Upper lobe of left lung (tissue), 6 donors: Measurements from ENCODE around the gene LRRC46. TPM values are rescaled to one million over a fixed set of nuclear protein-coding genes. Genes with fewer than 3 reads are reported as not detected.

ENCODE experiments used
- ATAC-seq, 2 donors: fragments of 200-7000 bp; cut with Tn5 transposase; one replicate each; pipeline ENCODE4 v1.9.1; 2022; ENCODE audit warnings: mild to moderate bottlenecking in 2 of 2, moderate library complexity in 2 of 2; ENCODE audit not compliant: low FRiP score in 2 of 2
- DNase-seq, 2 donors: peaks; one replicate each; pipeline ENCODE4 v3.0.0-alpha.2; 2019 to 2020
- H3K27ac ChIP-seq, 4 donors: fragments of 200-600 bp; sonication (generic); one replicate each; pipeline ENCODE4 v1.5.1; 2016 to 2019
- H3K27me3 ChIP-seq, 4 donors: fragments of 200-600 bp; sonication (generic); one replicate each; pipeline ENCODE4 v1.5.1; 2017 to 2019
- H3K36me3 ChIP-seq, 4 donors: fragments of 200-600 bp; sonication (generic); one replicate each; pipeline ENCODE4 v1.5.1; 2016 to 2019
- H3K4me1 ChIP-seq, 4 donors: fragments of 200-600 bp; sonication (generic); one replicate each; pipeline ENCODE4 v1.5.1; 2018 to 2019
- H3K4me3 ChIP-seq, 4 donors: fragments of 200-600 bp; sonication (generic); one replicate each; pipeline ENCODE4 v1.5.1; 2017 to 2019; ENCODE audit warnings: mild to moderate bottlenecking in 2 of 4, moderate library complexity in 1 of 4
- H3K9me3 ChIP-seq, 4 donors: fragments of 200-600 bp; sonication (generic); one replicate each; pipeline ENCODE4 v1.5.1; 2018 to 2019
- CTCF ChIP-seq, 6 experiments: fragments of 450-650 bp in 4 of 6; fragments of 200-600 bp in 2 of 6; sonication (generic) in 2 of 6; IDR thresholded peaks; one replicate each; pipeline ENCODE4 v1.5.1; 2016 to 2019; ENCODE audit warnings: antibody characterized with exemption in 6 of 6
- EP300 ChIP-seq, 4 donors: sonication (generic); formaldehyde crosslinking; IDR thresholded peaks; one replicate each; pipeline ENCODE4 v1.5.1; 2017; ENCODE audit warnings: antibody characterized with exemption in 4 of 4, control low read depth in 2 of 4
- POLR2A ChIP-seq, 4 donors: fragments of 450-650 bp; IDR thresholded peaks; one replicate each; pipeline ENCODE4 v1.5.1; 2016 to 2017; ENCODE audit warnings: antibody characterized with exemption in 4 of 4, mild to moderate bottlenecking in 2 of 4
- POLR2AphosphoS5 ChIP-seq, 2 donors: sonication (generic); formaldehyde crosslinking; IDR thresholded peaks; one replicate each; pipeline ENCODE4 v1.5.1; 2017; ENCODE audit warnings: antibody characterized with exemption in 2 of 2
- WGBS, 2 donors: methylation state at CpG; one replicate each; pipeline ENCODE4 v1.1.5; 2017 to 2018; 5-methylcytosine and 5-hydroxymethylcytosine counted together
- total RNA-seq, 6 donors: library from RNA; depleted of rRNA in 4 of 6; stranded (reverse); fragments of >200 nt in 4 of 6; gene quantifications; one replicate each; pipeline versions ENCODE4 v1.1.0 to v1.2.1, GENCODE V29; 2016 to 2021
- donor health status: DM: no; HTN: no; CAD: no; lungs with moderate emphysema.
- donor health status: DM: no; HTN: yes; CAD: no; lungs with severe emphysema.

Gene LRRC46
- total RNA-seq, 6 donors from 2014 or later, result 0.49 to 23.5 (median 9.1) TPM

GRCh38 chr17:47870056-47870455 lies 38.6 kb downstream of the LRRC46 start:
- TF ChIP-seq POLR2AphosphoS5 (IDR thresholded peaks at IDR 0.05) (no peak), EP300 (IDR thresholded peaks at IDR 0.05) (no peak), CTCF (IDR thresholded peaks at IDR 0.05) (no peak)
- H3K4me1 ChIP-seq, result peaks cover 0 to 9% (median 0%) of the 10 kb centered on the region in 4 donors
- no peak overlapping the region for H3K27ac ChIP-seq
- peaks cover 0 to 7% (median 0%) of the 10 kb centered on the region in 4 donors for H3K27me3 ChIP-seq
- no peaks in the 10 kb centered on the region for H3K36me3 ChIP-seq
- ATAC-seq (no peak), DNase-seq (no peak)
- 13 to 65% methylated on average over 1 of the region's 1 CpG for WGBS, 2 donors
- no peaks in the 10 kb centered on the region for H3K9me3 ChIP-seq
- no peak overlapping the region for H3K4me3 ChIP-seq

- Histone ChIP-seq H3K4me1 (peaks cover 0 to 6% (median 0%) of the 10 kb centered on the region in 4 donors), H3K4me3 (no peak overlapping the region), H3K27ac (no peak overlapping the region), H3K9me3 (no peaks in the 10 kb centered on the region), H3K36me3 (no peaks in the 10 kb centered on the region), H3K27me3 (peaks cover 0 to 7% (median 0%) of the 10 kb centered on the region in 4 donors)
- TF ChIP-seq POLR2A (IDR thresholded peaks at IDR 0.05) (no peak), POLR2AphosphoS5 (IDR thresholded peaks at IDR 0.05) (no peak), EP300 (IDR thresholded peaks at IDR 0.05) (no peak), CTCF (IDR thresholded peaks at IDR 0.05) (no peak)
- ATAC-seq (no peak), DNase-seq (no peak)
Measured at GRCh38 chr17:47871048-47871447, 39.6 kb downstream of the LRRC46 start.

GRCh38 chr17:47872019-47872650 lies 40.7 kb downstream of the LRRC46 start:
- peaks cover 0 to 7% (median 0%) of the 10 kb centered on the region in 4 donors for H3K27me3 ChIP-seq

DNA sequence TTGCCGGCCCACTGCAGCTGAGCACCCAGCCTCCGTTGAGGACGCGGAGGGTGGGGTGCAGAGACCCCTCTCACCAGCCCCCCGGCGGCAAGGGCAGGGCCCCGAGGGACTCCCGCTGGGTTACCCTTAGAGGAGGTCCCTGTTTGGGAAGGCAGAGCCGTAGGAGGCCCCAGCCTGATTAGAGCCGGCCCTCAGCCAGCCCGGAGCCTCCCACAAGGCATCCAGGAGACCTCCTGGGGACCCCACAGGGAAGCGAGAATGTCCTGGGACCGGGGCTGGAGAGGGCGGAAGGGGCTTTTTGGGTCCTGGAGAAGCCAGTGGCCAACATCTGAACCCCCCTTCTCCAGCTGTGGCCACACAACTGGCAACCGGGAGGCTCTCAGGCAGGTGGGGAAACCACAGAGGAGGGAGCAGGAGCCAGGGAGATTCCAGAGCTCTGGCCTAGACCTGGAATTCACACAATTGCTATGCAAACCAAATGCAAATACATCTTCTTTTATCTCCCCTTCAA lies 41.2 kb downstream of the LRRC46 start:
- TF ChIP-seq EP300 (IDR thresholded peaks at IDR 0.05) (no peak), POLR2AphosphoS5 (IDR thresholded peaks at IDR 0.05) (no peak), CTCF (IDR thresholded peaks at IDR 0.05) (no peak), POLR2A (IDR thresholded peaks at IDR 0.05) (no peak)
- WGBS, 2 donors, result 60 to 73% methylated on average over 2 to 12 of the region's 15 CpGs
- Histone ChIP-seq H3K36me3 (no peaks in the 10 kb centered on the region), H3K27ac (peak overlapping the region in 1 of 4 donors; percentile 11), H3K4me1 (peaks cover 0 to 11% (median 4%) of the 10 kb centered on the region in 4 donors), H3K9me3 (no peaks in the 10 kb centered on the region), H3K4me3 (peak overlapping the region in 1 of 4 donors; percentile 6), H3K27me3 (peaks cover 0 to 7% (median 0%) of the 10 kb centered on the region in 4 donors)
- DNase-seq, result no peak
- ATAC-seq, result peak in 1 of 2 donors; percentile 5

More at GRCh38 chr17:47872019-47872650, 40.7 kb downstream of the LRRC46 start:
- Histone ChIP-seq H3K4me3 (peak overlapping the region in 1 of 4 donors; percentile 6), H3K27ac (peak overlapping the region in 1 of 4 donors; percentile 11), H3K9me3 (no peaks in the 10 kb centered on the region), H3K36me3 (no peaks in the 10 kb centered on the region), H3K4me1 (peaks cover 0 to 6% (median 0%) of the 10 kb centered on the region in 4 donors)
- ATAC-seq (peak in 1 of 2 donors; percentile 42), DNase-seq (peak in 1 of 2 donors; percentile 84)
- TF ChIP-seq EP300 (IDR thresholded peaks at IDR 0.05) (no peak), CTCF (IDR thresholded peaks at IDR 0.05) (no peak), POLR2AphosphoS5 (IDR thresholded peaks at IDR 0.05) (no peak), POLR2A (IDR thresholded peaks at IDR 0.05) (no peak)
- whole genome bisulfite sequencing, 2 donors, result 33 to 65% methylated on average over 24 to 26 of the region's 29 CpGs
